ENCODE data around the gene STK24.

STK24 gene

GRCh38 chr13:98442391-98443230 lies 134.3 kb downstream of the STK24 start:
- in situ Hi-C loops (cut with MboI; ENCODE audit: low sequenced_read_pairs), result no loop called here

GRCh38 chr13:98441056-98441676 lies 135.7 kb downstream of the STK24 start:
- in situ Hi-C loops (cut with MboI; ENCODE audit: low sequenced_read_pairs), result no loop called here

GRCh38 chr13:98440390-98441055 lies 136.4 kb downstream of the STK24 start:
- in situ Hi-C loops (cut with MboI; ENCODE audit: low sequenced_read_pairs), result no loop called here

GRCh38 chr13:98439896-98440295 lies 137.0 kb downstream of the STK24 start:
- in situ Hi-C loops (cut with MboI; ENCODE audit: low sequenced_read_pairs), result no loop called here

- in situ Hi-C loops (cut with MboI; ENCODE audit: low sequenced_read_pairs), result no loop called here
These were observed 137.6 kb downstream of the STK24 start for GRCh38 chr13:98439126-98439828.

GRCh38 chr13:98438246-98439125 lies 138.4 kb downstream of the STK24 start:
- in situ Hi-C loops (cut with MboI; ENCODE audit: low sequenced_read_pairs), result no loop called here

GRCh38 chr13:98436233-98436910 lies 140.5 kb downstream of the STK24 start:
- in situ Hi-C loops (cut with MboI; ENCODE audit: low sequenced_read_pairs), result no loop called here

- in situ Hi-C loops (cut with MboI; ENCODE audit: low sequenced_read_pairs), result no loop called here
These were observed 141.5 kb downstream of the STK24 start for GRCh38 chr13:98435376-98435775.

- in situ Hi-C loops (cut with MboI; ENCODE audit: low sequenced_read_pairs), result no loop called here
These were observed 142.8 kb downstream of the STK24 start for GRCh38 chr13:98434060-98434459.

GRCh38 chr13:98433654-98434053 lies 143.3 kb downstream of the STK24 start:
- in situ Hi-C loops (cut with MboI; ENCODE audit: low sequenced_read_pairs), result no loop called here

GRCh38 chr13:98432638-98433037 lies 144.3 kb downstream of the STK24 start:
- in situ Hi-C loops (cut with MboI; ENCODE audit: low sequenced_read_pairs), result no loop called here

- in situ Hi-C loops (cut with MboI; ENCODE audit: low sequenced_read_pairs), result no loop called here
These were observed 146.8 kb downstream of the STK24 start for GRCh38 chr13:98429977-98430736.

GRCh38 chr13:98429531-98429930 lies 147.4 kb downstream of the STK24 start:
- in situ Hi-C loops (cut with MboI; ENCODE audit: low sequenced_read_pairs), result no loop called here

GRCh38 chr13:98429081-98429480 lies 147.8 kb downstream of the STK24 start:
- in situ Hi-C loops (cut with MboI; ENCODE audit: low sequenced_read_pairs), result no loop called here

- in situ Hi-C loops (cut with MboI; ENCODE audit: low sequenced_read_pairs), result no loop called here
These were observed 148.5 kb downstream of the STK24 start for GRCh38 chr13:98428256-98428966.

- in situ Hi-C loops (cut with MboI; ENCODE audit: low sequenced_read_pairs), result no loop called here
These were observed 149.4 kb downstream of the STK24 start for GRCh38 chr13:98427331-98427995.

GRCh38 chr13:98423417-98423816 lies 153.5 kb downstream of the STK24 start:
- in situ Hi-C loops (cut with MboI; ENCODE audit: low sequenced_read_pairs), result no loop called here

- in situ Hi-C loops (cut with MboI; ENCODE audit: low sequenced_read_pairs), result no loop called here
These were observed 154.9 kb downstream of the STK24 start for GRCh38 chr13:98422046-98422445.
